Measurements from ENCODE around the gene NFKBIL1.
A peak's percentile ranks its signal among the peaks of the same experiment; 100 is the strongest.
"Not testable (repeated sequence)": the region's sequence is repeated elsewhere in the genome, so short reads cannot be mapped to it uniquely, and the experiment has no call there.

Gene NFKBIL1

DNA sequence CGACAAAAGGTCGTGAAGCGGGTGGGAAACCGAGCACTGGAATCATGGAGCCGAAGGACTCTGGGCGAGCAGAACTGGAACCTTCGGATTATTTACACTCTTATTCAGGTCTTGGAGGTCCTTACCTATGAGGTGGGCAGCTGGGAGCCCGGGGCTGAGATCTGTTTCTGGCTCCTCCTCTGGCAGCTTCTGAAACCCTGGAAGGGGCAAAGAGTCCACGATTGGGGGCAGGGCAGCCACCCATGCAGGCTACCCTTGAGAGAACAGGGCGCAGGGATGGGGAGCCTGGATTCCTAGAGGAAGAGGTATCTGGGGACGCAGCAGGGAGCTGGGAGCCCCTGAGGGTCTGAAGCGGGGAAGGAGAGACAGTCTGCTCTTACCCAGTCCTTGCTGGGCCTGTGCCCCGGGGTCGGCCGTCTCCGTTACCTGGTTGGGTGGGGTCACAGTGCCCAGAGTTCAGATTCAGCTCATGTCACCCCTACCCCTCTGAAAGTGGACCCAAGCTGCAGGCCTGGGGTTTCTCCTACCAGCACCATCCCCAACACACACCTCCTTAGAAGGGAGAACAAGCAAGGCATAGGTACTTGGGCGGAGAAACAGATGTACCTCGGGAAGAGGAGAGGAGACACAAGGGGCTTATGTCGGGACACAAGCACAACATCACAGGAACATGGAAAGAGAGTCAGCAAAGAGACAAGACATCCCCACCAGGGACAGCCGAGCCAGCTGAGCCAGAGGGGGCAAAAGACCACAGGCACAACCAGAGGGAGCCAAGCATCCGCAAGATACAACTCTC, 34.2 kb downstream of the NFKBIL1 start:
- no peak for DNase-seq

DNA sequence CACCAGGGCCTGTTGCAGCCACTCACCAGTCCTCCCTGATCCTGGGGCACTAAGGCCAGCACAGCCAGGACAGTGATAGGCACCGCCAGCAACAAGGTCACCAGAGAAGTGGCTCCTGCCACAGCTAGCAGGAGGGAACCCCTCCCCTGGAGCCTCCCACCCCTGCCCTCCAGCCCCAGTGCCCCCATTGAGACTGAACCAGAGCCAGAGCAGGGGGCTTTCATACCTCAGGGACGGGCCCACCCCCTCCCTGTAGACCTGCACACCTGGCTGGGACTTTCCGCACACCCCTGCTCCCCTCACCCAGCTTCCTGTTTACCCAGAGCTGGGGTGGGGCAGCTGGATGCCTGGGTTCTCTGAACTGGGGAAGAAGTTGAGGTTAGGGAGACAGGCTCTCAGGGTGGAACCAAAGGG, 34.8 kb downstream of the NFKBIL1 start, which contains the start of gene LTB:
Gene LTB, minus strand, starts transcription at position 195 of the 414 bp plus-strand sequence. Its CDS starts 7 bp downstream, at position 188.
- no peak for DNase-seq

DNA sequence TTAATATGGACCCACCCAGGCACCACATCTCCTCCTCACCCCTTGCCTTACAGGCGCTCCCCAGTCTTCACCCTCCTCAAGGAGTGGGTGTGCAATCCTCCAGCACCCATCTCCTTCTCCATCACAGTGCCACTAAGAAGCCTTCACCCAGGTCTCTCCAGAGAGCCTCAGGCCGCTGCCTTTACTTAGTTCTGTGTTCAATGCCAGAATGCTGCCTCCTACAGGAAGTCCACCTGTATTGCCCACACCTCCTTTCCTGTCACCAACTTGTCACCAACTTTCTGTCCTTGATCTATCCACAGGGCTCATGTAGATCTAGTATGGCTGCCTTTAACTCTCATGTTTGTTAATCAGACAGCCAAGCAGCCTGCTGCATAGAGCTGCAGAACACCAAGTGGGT, 38.1 kb downstream of the NFKBIL1 start:
- DNase-seq = peak; percentile 30

DNA sequence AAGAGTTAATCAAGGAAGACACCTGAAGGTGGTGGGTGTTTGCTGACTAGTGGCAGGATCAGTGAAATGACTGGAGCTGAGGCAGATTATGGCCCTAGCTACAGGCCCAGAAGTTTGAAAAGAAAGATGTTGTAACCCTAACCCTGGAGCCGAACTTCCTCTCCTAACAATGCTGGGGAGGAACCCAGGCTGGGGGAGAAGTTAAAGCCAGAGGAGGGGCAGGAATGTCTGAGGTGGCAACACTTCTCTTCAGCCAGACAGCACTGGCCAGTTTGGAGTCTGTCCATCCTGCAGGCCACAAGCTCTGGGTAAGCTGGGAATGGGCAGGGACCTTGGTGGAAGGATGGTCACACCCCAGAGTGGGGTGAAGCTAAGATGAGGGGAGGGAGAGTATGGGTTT, 38.6 kb downstream of the NFKBIL1 start, which contains the start of gene LST1:
Gene LST1, plus strand, starts transcription at position 270 of the 400 bp plus-strand sequence. CDS start 1,023 bp downstream, outside the sequence.
- peak; percentile 74 for DNase-seq

DNA sequence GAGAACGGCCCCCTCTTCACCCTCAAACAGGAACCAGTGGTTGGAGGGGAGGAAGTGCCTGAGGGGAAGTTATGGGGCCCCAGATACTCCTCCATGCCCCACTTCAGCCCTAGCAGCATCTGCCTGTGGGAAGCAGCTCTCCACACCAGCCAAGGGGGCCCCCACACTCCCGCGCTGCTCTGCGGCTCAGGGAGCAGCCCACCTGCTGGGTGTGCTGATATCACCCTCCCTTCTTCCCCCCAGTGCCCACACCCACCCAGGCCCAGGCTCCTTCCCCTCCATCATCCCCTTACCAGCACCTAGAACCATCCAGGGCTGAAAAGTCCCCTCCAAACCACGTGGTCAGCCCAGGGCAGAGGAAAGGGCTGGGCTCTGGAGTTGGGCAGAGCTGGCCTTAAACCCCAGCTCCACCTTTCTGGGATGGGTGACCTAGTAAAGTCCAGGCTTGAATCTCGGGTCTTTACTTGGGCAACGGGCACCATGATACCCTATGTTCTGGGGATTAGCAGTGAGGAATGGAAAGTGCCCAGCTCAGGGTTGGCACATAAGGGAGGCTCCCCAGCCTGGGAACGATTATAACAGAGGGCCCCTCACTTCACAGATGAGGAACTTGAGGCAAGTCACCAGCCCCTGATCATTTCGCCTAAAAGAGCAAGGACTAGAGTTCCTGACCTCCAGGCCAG, 39.3 kb downstream of the NFKBIL1 start:
- peak; percentile 57 for DNase-seq

DNA sequence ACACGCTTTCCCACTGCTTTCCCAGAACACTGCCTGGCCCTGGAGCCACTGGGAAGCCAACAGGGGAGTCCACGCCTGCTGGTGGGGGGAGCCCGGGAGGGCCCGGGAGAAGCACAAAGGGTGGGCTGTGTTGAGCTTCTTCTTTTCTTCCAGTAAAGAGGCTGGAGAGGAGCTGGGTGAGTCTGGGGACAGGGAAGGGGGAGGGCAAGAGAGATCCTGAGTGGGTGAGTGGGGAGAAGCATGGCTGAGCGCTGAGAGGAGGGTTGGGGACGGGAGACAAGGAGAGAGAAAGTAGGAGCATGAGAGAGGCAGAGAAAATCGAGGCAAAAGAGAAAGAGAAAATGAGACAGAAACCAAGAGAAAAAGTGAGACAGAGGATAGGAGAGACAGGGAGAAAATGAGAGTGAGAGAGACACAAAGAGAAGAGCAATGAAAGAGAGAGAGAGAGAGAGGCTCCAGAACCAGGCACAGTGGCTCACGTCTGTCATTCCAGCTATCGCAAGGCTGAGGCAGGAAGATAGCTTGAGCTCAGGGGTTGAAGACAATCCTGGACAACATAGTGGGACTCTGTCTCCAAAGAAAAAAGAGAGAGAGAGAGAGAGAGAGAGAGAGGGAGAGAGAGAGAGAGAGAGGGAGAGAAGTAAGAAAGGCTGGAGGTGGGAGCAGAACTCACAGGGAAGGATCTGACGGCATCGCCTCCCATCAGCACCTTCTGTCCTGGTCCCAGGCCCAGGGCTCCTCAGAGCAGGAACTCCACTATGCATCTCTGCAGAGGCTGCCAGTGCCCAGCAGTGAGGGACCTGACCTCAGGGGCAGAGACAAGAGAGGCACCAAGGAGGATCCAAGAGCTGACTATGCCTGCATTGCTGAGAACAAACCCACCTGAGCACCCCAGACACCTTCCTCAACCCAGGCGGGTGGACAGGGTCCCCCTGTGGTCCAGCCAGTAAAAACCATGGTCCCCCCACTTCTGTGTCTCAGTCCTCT, 40.7 kb downstream of the NFKBIL1 start:
- peak; percentile 55 for DNase-seq

DNA sequence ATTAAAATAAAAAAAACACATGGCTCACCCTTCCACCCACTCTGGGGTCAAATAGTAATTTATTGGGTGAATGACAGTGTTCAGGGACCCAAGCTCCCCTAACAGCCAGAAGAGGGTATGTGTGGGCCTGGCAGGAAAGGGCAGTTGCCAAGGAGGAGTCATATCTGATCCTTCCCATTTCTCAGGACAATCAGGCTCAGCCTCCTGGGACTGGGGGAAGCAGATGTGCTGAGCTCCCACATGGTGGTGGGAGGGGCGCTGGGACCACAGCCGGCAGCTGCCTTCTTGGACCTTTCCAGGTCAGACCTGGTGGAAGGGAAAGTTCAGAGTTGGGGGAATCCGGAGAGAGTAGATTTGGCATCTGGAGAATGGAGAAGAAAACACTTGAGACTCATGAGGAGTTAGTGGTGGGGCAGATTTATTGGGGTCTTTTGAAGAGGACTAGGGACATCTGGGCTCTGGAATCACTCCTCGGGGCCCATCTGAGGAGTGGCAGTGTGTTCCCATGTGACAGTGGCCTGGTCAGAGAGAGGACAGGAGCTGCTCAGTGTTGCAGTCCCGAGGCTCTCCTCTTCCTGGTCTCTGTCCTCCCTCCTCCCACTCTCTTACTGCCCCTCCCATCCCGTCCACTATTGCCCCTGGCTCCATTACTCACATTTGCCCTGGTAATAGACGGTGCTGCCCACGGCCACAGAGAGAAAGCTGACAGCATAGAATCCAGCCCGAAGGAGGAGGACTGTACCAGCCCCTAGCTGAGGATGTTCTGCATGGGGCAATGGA, 41.7 kb downstream of the NFKBIL1 start:
- peak; percentile 73 for DNase-seq

DNA sequence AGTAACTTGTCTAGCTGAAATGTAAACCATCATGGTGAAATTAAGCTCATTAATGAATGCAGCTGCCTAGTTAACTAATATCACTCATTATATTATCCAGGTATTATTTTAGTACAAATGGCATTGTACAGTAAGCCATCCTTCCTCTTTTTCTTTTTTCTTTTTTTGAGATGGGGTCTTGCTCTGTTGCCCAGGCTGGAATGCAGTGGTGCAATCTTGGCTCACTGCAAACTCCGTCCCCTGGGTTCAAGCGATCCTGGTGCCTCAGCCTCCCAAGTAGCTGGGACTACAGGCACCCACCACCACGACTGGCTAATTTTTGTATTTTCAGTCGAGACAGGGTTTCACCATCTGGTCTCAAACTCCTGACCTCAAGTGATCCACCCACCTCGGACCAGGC, 43.3 kb downstream of the NFKBIL1 start:
- DNase-seq = not testable (repeated sequence)

DNA sequence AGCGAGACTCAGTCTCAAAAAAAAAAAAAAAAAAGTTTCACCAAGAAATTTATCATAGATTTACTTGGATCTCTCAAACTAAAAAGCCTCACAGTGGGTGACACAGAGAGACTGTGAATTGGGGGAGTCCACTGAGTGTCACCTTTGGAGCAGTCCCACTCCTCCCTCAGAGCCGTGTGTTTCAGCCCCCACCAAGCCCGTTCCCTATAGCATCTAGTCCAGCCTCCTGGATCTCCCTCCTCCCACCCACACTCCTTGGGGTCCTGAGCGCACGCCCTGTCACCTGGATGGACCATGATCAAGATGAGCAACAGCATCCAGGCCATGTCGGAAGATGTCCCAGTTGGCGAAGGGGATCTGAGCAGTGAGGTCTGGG, 45.0 kb downstream of the NFKBIL1 start:
- DNase-seq = no peak

DNA sequence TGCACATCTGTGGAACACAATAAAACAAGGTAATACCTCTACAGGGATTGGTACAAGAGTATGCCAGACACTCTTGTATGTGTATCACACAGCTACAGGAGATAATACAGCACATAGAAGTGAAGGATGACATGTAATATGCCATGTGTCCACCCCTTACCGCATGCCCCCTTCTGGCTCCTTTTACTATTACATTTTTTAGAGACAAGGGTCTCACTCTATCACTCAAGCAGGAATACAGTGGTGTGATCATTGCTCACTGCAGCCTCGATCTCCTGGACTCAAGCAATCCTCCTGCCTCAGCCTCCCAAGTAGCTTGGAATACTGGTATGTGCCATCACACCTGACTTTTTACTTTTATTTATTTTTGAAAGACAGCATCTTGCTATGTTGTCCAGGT, 49.6 kb downstream of the NFKBIL1 start:
- DNase-seq = peak; percentile 60

DNA sequence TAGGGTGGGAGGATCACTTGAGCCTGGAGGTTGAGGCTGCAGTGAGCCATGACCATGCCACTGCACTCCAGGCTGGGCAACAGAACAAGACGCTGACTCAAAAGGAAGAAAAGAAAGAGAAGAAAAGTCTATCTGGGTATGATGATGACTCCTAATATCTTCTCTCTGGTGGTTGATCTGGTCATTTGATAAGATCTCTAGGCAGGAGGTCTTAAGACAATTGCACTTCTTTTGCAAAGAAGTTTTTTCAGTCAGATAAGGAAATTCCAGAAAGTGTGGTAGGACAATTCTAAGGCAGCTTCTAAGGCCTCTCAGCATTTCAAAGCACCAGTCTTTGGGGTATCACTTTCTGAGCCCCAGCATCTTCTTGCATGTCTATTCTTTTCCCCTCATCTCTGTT, 59.9 kb downstream of the NFKBIL1 start:
- no peak for DNase-seq
